A549 (cell line): ENCODE measurements around the gene ATP13A5.

Experiments used
- CEBPB ChIP-seq, 2 experiments: fragments of >200 bp in 1 of 2; sonication (Bioruptor Twin) in 1 of 2; formaldehyde crosslinking in 1 of 2; IDR thresholded peaks; 2 replicates each; pipeline ENCODE4 v1.6.1; 2012 to 2016
- CTCF ChIP-seq: fragments of >200 bp; sonication (Bioruptor Twin); formaldehyde crosslinking; IDR thresholded peaks from 3 replicates; pipeline ENCODE4 v1.5.1; 2016
- HOXB5 ChIP-seq: fragments of 250-450 bp; sonication (Bioruptor Pico); IDR thresholded peaks from 2 replicates; pipeline ENCODE4 v1.5.0; 2020; ENCODE audit warnings: mild to moderate bottlenecking, moderate library complexity
- PBX3 ChIP-seq: IDR thresholded peaks from 2 replicates; pipeline ENCODE4 v1.6.1; 2012
- POLR2A ChIP-seq: IDR thresholded peaks from 2 replicates; pipeline ENCODE4 v1.6.1; 2012; ENCODE audit warnings: mild to moderate bottlenecking, low read length
- RFX5 ChIP-seq: fragments of 450-650 bp; IDR thresholded peaks from 2 replicates; pipeline ENCODE4 v1.7.1; 2014; ENCODE audit warnings: antibody characterized with exemption, mild to moderate bottlenecking, moderate library complexity
- ZFP36 ChIP-seq: fragments of 450-650 bp; IDR thresholded peaks from 2 replicates; pipeline ENCODE4 v1.6.1; 2014; ENCODE audit warnings: borderline replicate concordance; ENCODE audit not compliant: partially characterized antibody

- TF ChIP-seq CTCF = no peak
- no peak for TF ChIP-seq ZFP36
- no peak for TF ChIP-seq PBX3
- no peak for TF ChIP-seq CEBPB (IDR thresholded peaks at IDR 0.05)
- TF ChIP-seq POLR2A = no peak
- TF ChIP-seq HOXB5 = no peak
- no peak for TF ChIP-seq RFX5
These were observed 137.5 kb downstream of the ATP13A5 start, which contains the start of gene PLAAT1 for GRCh38 chr3:193240850-193241706.
